Stimulated activated CD4-positive, alpha-beta T cell treated with anti-CD3 and anti-CD28 coated beads, TNF-alpha, amount 100 ng/mL, for 4 hours (primary cell): ENCODE data around the gene RFX2.
"Not testable (repeated sequence)": the region's sequence is repeated elsewhere in the genome, so short reads cannot be mapped to it uniquely, and the experiment has no call there.

Experiments
- DNase-seq, 3 experiments: peaks; one replicate each; pipeline ENCODE4 v3.0.0-alpha.2; 2020; ENCODE audit warnings: low read depth in 3 of 3

RFX2 gene

GRCh38 chr19:6012426-6013170 lies 97.7 kb downstream of the RFX2 start:
- no peak for DNase-seq

- DNase-seq, result no peak
Observed at GRCh38 chr19:6011794-6012193, 98.5 kb downstream of the RFX2 start.

GRCh38 chr19:6011206-6011605 lies 99.1 kb downstream of the RFX2 start:
- DNase-seq, result no peak

- no peak for DNase-seq
Observed at GRCh38 chr19:6010107-6010506, 100.2 kb downstream of the RFX2 start.

- DNase-seq, result no peak
Observed at GRCh38 chr19:6007866-6008265, 102.4 kb downstream of the RFX2 start.

GRCh38 chr19:6006896-6007295 lies 103.4 kb downstream of the RFX2 start:
- no peak for DNase-seq

GRCh38 chr19:6006070-6006446 lies 104.2 kb downstream of the RFX2 start:
- not testable (repeated sequence) for DNase-seq

- no peak for DNase-seq
Observed at GRCh38 chr19:6005321-6006069, 104.8 kb downstream of the RFX2 start.

- DNase-seq, result no peak
Observed at GRCh38 chr19:6003976-6004375, 106.3 kb downstream of the RFX2 start.

GRCh38 chr19:6002591-6002990 lies 107.7 kb downstream of the RFX2 start:
- no peak for DNase-seq

GRCh38 chr19:6000228-6000847 lies 110.0 kb downstream of the RFX2 start:
- DNase-seq, result no peak

GRCh38 chr19:5999693-6000092 lies 110.6 kb downstream of the RFX2 start:
- DNase-seq, result no peak

GRCh38 chr19:5997371-5997770 lies 112.9 kb downstream of the RFX2 start:
- DNase-seq, result no peak

- no peak for DNase-seq
Observed at GRCh38 chr19:5996623-5997320, 113.5 kb downstream of the RFX2 start.

GRCh38 chr19:5996102-5996501 lies 114.2 kb downstream of the RFX2 start:
- DNase-seq, result no peak

GRCh38 chr19:5995606-5996005 lies 114.7 kb downstream of the RFX2 start:
- no peak for DNase-seq

GRCh38 chr19:5994405-5995165 lies 115.7 kb downstream of the RFX2 start:
- no peak for DNase-seq

- no peak for DNase-seq
Observed at GRCh38 chr19:5993648-5994358, 116.5 kb downstream of the RFX2 start.

GRCh38 chr19:5993201-5993600 lies 117.1 kb downstream of the RFX2 start:
- DNase-seq, result no peak

- DNase-seq, result no peak
Observed at GRCh38 chr19:5992756-5993155, 117.5 kb downstream of the RFX2 start.
